DND-41 (cell line): Measurements from ENCODE around the gene P3H1.

Experiments used
- ATAC-seq: fragments of 200-7000 bp; cut with Tn5 transposase; 3 replicates; pipeline ENCODE4 v1.9.1; 2021; ENCODE audit warnings: low read depth; ENCODE audit not compliant: insufficient read depth
- DNase-seq: peaks from one replicate; pipeline ENCODE4 v3.0.0-alpha.2; 2020
- H2AFZ ChIP-seq: 2 replicates; pipeline ENCODE4 v1.6.0; 2012; ENCODE audit warnings: low read depth, low read length
- H3K27ac ChIP-seq: 2 replicates; pipeline ENCODE4 v1.5.1; 2012; ENCODE audit warnings: low read length, inconsistent platforms
- H3K27me3 ChIP-seq: fragments of 200-600 bp; sonication (generic); 2 replicates; pipeline ENCODE4 v1.6.0; 2012; ENCODE audit warnings: low read length, mild to moderate bottlenecking, inconsistent platforms; ENCODE audit not compliant: insufficient read depth, poor library complexity
- H3K36me3 ChIP-seq: 2 replicates; pipeline ENCODE4 v1.5.1; 2012; ENCODE audit warnings: low read length, inconsistent platforms; ENCODE audit not compliant: insufficient read depth
- H3K4me1 ChIP-seq: 2 replicates; pipeline ENCODE4 v1.5.1; 2012; ENCODE audit warnings: mild to moderate bottlenecking, low read length; ENCODE audit not compliant: insufficient read depth
- H3K4me2 ChIP-seq: 2 replicates; pipeline ENCODE4 v1.6.0; 2012; ENCODE audit warnings: mild to moderate bottlenecking, moderate library complexity, low read length, inconsistent platforms; ENCODE audit not compliant: insufficient read depth
- H3K4me3 ChIP-seq, 2 experiments: fragments of 200-600 bp in 1 of 2; shearing (Covaris generic) in 1 of 2; 2 replicates each; pipeline ENCODE4 v1.5.1; 2012 to 2016; ENCODE audit warnings: inconsistent platforms in 2 of 2, low read length in 2 of 2, mild to moderate bottlenecking in 2 of 2, low read depth in 1 of 2, moderate library complexity in 1 of 2
- H3K79me2 ChIP-seq: 2 replicates; pipeline ENCODE4 v1.6.0; 2012; ENCODE audit warnings: low read length, inconsistent platforms; ENCODE audit not compliant: insufficient read depth
- H3K9ac ChIP-seq: 2 replicates; pipeline ENCODE4 v1.6.0; 2012; ENCODE audit warnings: low read depth, mild to moderate bottlenecking, inconsistent platforms, low read length, moderate library complexity
- H3K9me3 ChIP-seq: 2 replicates; pipeline ENCODE4 v1.5.1; 2012; ENCODE audit warnings: low read length, moderate library complexity, mild to moderate bottlenecking, inconsistent platforms; ENCODE audit not compliant: insufficient read depth, severe bottlenecking
- H4K20me1 ChIP-seq: 2 replicates; pipeline ENCODE4 v1.6.0; 2012; ENCODE audit warnings: low read length; ENCODE audit not compliant: insufficient read depth
- CTCF ChIP-seq: IDR thresholded peaks from 2 replicates; pipeline ENCODE4 v1.5.1; 2012; ENCODE audit warnings: borderline replicate concordance, low read length, moderate library complexity, mild to moderate bottlenecking; ENCODE audit not compliant: poor library complexity, severe bottlenecking; ENCODE audit errors: extremely low read depth
- EZH2 ChIP-seq: IDR thresholded peaks from 3 replicates; pipeline ENCODE4 v1.6.1; 2012; ENCODE audit warnings: borderline replicate concordance, low read depth, mild to moderate bottlenecking, moderate library complexity, low read length, inconsistent platforms; ENCODE audit not compliant: severe bottlenecking

Gene P3H1

GRCh38 chr1:42703888-42704464 is 62.9 kb downstream of the P3H1 start:
- H3K4me2 ChIP-seq, result no peak overlapping the region
- H2AFZ ChIP-seq, result no peak overlapping the region
- H3K36me3 ChIP-seq, result peaks cover 94% of the 10 kb centered on the region
- TF ChIP-seq EZH2, result no peak
- TF ChIP-seq CTCF, result peak; percentile 9
- no peak overlapping the region for H3K9ac ChIP-seq
- DNase-seq (no peak), ATAC-seq (0 out of 3 replicates have a peak, but pooled peaks have one; percentile 14)
- H3K79me2 ChIP-seq, result peaks cover 67% of the 10 kb centered on the region
- H3K4me1 ChIP-seq, result no peaks in the 10 kb centered on the region
- no peaks in the 10 kb centered on the region for H3K27me3 ChIP-seq
- H3K4me3 ChIP-seq, result no peak overlapping the region
- H3K27ac ChIP-seq, result no peak overlapping the region
- H4K20me1 ChIP-seq, result peaks cover 46% of the 10 kb centered on the region
- no peaks in the 10 kb centered on the region for H3K9me3 ChIP-seq

- Histone ChIP-seq H3K27ac (no peak overlapping the region), H3K4me2 (no peak overlapping the region), H3K4me3 (no peak overlapping the region), H4K20me1 (peaks cover 69% of the 10 kb centered on the region), H3K9me3 (no peaks in the 10 kb centered on the region), H3K27me3 (no peaks in the 10 kb centered on the region), H3K36me3 (peaks cover 98% of the 10 kb centered on the region), H3K9ac (no peak overlapping the region), H3K79me2 (peaks cover 82% of the 10 kb centered on the region), H2AFZ (no peak overlapping the region), H3K4me1 (no peaks in the 10 kb centered on the region)
- DNase-seq, result no peak
- TF ChIP-seq EZH2 (no peak), CTCF (no peak)
- ATAC-seq, result no peak
These were observed 66.8 kb downstream of the P3H1 start for GRCh38 chr1:42700006-42700405.

GRCh38 chr1:42698081-42698813 is 68.6 kb downstream of the P3H1 start:
- peaks cover 78% of the 10 kb centered on the region for H4K20me1 ChIP-seq
- H3K27me3 ChIP-seq, result no peaks in the 10 kb centered on the region

More at GRCh38 chr1:42698081-42698813, 68.6 kb downstream of the P3H1 start:
- Histone ChIP-seq H2AFZ (no peak overlapping the region), H3K36me3 (peaks cover 99% of the 10 kb centered on the region), H3K9ac (no peak overlapping the region), H3K4me2 (no peak overlapping the region), H3K4me1 (no peaks in the 10 kb centered on the region), H3K27ac (no peak overlapping the region), H3K9me3 (no peaks in the 10 kb centered on the region), H3K4me3 (no peak overlapping the region), H3K79me2 (peaks cover 89% of the 10 kb centered on the region)
- DNase-seq (no peak), ATAC-seq (no peak)
- no peak for TF ChIP-seq EZH2
- TF ChIP-seq CTCF, result no peak
